BE2C (cell line): ENCODE data around the gene HES4.
A peak's percentile ranks its signal among the peaks of the same experiment; 100 is the strongest.

Experiments
- DNase-seq: peaks from one replicate; pipeline ENCODE4 v3.0.0-alpha.2; 2020
- H3K27me3 ChIP-seq: fragments of 250-450 bp; sonication (Bioruptor Pico); 2 replicates; pipeline ENCODE4 v1.5.1; 2020; ENCODE audit warnings: mild to moderate bottlenecking
- H3K36me3 ChIP-seq: fragments of 250-450 bp; sonication (Bioruptor Pico); 2 replicates; pipeline ENCODE4 v1.5.1; 2020; ENCODE audit warnings: mild to moderate bottlenecking
- H3K4me1 ChIP-seq: fragments of 250-450 bp; sonication (Bioruptor Pico); 2 replicates; pipeline ENCODE4 v1.5.1; 2020
- H3K4me3 ChIP-seq: 2 replicates; pipeline ENCODE4 v1.5.1; 2011; ENCODE audit warnings: low read depth, low read length
- H3K9me3 ChIP-seq: fragments of 250-450 bp; sonication (Bioruptor Pico); 2 replicates; pipeline ENCODE4 v1.5.1; 2020
- CTCF ChIP-seq: IDR thresholded peaks from 2 replicates; pipeline ENCODE4 v1.5.1; 2012; ENCODE audit warnings: mild to moderate bottlenecking, low read depth, low read length

The HES4 gene

DNA sequence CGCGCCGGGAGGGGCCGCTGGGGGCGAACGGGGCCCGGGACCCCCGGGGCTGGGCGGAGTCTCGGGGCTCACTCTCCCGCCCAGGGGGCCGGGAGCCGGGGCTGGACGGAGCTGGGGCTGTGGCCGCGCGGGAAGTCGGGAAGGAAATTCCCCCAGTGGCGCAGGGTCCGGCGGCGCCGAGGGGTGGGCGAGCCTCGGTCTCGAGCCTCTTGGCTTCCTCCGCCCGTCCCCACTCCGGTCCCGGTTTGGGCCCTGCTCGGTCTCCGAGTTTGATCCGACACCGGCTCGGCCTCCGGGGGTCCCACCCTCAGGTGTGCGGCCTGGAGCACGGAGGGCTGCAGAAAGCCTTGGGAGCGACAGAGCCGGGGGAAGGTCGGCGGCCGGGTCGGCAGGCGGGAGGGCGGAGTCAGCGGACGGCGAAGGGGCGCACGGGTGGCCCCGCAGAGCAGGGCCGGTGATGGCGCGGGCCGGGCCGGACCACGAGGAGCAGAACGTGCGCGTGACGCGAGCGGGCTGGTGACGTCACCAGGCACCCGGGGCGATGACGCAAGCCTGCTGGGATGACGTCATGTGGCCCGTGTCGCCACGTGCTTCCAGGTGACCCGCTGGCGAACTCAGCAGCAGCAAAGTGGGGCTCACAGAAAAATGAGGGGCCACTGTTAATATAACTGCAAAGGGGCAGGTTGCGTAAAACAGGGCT is 610 bp upstream of the HES4 start:
- H3K27me3 ChIP-seq, result peaks cover 60% of the 10 kb centered on the region
- no peaks in the 10 kb centered on the region for H3K36me3 ChIP-seq
- H3K4me1 ChIP-seq, result peaks cover 22% of the 10 kb centered on the region
- peak; percentile 48 for DNase-seq
- peaks cover 5% of the 10 kb centered on the region; the same call in 1 of the 2 replicates for H3K9me3 ChIP-seq
- H3K4me3 ChIP-seq, result peak overlapping the region; percentile 14; the same call in 1 of the 2 replicates
- TF ChIP-seq CTCF, result no peak

GRCh38 chr1:998995-999724 is 737 bp downstream of the HES4 start:
- TF ChIP-seq CTCF, result no peak
- Histone ChIP-seq H3K4me1 (peaks cover 9% of the 10 kb centered on the region), H3K4me3 (no peak overlapping the region), H3K9me3 (peaks cover 5% of the 10 kb centered on the region; the same call in 1 of the 2 replicates), H3K27me3 (peaks cover 69% of the 10 kb centered on the region), H3K36me3 (no peaks in the 10 kb centered on the region)
- DNase-seq, result peak; percentile 38

- peaks cover 73% of the 10 kb centered on the region for H3K27me3 ChIP-seq
- H3K36me3 ChIP-seq, result no peaks in the 10 kb centered on the region
- H3K9me3 ChIP-seq, result peaks cover 5% of the 10 kb centered on the region; the same call in 1 of the 2 replicates
- H3K4me3 ChIP-seq, result no peak overlapping the region
- no peak for DNase-seq
- TF ChIP-seq CTCF, result no peak
- H3K4me1 ChIP-seq, result peaks cover 4% of the 10 kb centered on the region; the same call in 1 of the 2 replicates
These were observed 1.2 kb downstream of the HES4 start for GRCh38 chr1:998745-998994.

GRCh38 chr1:997993-998744 is 1.7 kb downstream of the HES4 start:
- Histone ChIP-seq H3K9me3 (peaks cover 5% of the 10 kb centered on the region; the same call in 1 of the 2 replicates), H3K4me3 (no peak overlapping the region), H3K4me1 (peaks cover 1% of the 10 kb centered on the region; the same call in 1 of the 2 replicates), H3K36me3 (no peaks in the 10 kb centered on the region), H3K27me3 (peaks cover 78% of the 10 kb centered on the region)
- DNase-seq, result peak; percentile 33
- TF ChIP-seq CTCF, result no peak

- H3K27me3 ChIP-seq, result peaks cover 76% of the 10 kb centered on the region
- no peak overlapping the region for H3K4me3 ChIP-seq
- TF ChIP-seq CTCF, result no peak
These were observed 2.2 kb downstream of the HES4 start for GRCh38 chr1:997713-997992.

More at GRCh38 chr1:997713-997992, 2.2 kb downstream of the HES4 start:
- Histone ChIP-seq H3K4me1 (no peaks in the 10 kb centered on the region), H3K36me3 (no peaks in the 10 kb centered on the region), H3K9me3 (peaks cover 5% of the 10 kb centered on the region; the same call in 1 of the 2 replicates)
- peak; percentile 16 for DNase-seq
